GM12878 (cell line): ENCODE data around the gene CALB2. TPM values are rescaled to one million over a fixed set of nuclear protein-coding genes. Genes with fewer than 3 reads are reported as not detected.

Experiments
- ATAC-seq: fragments of 200-7000 bp; cut with Tn5 transposase; 3 replicates; pipeline ENCODE4 v1.9.1; 2020; ENCODE audit warnings: mild to moderate bottlenecking, moderate library complexity
- BruUV-seq: library from RNA; stranded (reverse); fragments of 400-500 nt; replicated peaks from 2 replicates; lab custom pipeline; 2021; lab: Mats Ljungman, UMichigan
- CTCF ChIA-PET: fragments of 300-600 bp; sonication (Branson Sonifier 250); formaldehyde crosslinking; extraction: SDS; loops from one replicate; lab custom pipeline; 2021; ENCODE audit warnings: inconsistent platforms; lab: Yijun Ruan, JAX
- POLR2A ChIA-PET: fragments of 350-600 bp; formaldehyde crosslinking; extraction: SDS; loops from one replicate; lab custom pipeline; 2021; ENCODE audit warnings: inconsistent platforms; lab: Charles Lee
- RAD21 ChIA-PET: fragments of 300-600 bp; sonication (Branson Sonifier 250); formaldehyde crosslinking; loops from one replicate; lab custom pipeline; 2023; ENCODE audit warnings: antibody characterized with exemption; ENCODE audit not compliant: unreplicated experiment; lab: Charles Lee
- SMC1A ChIA-PET: fragments of 300-600 bp; sonication (Branson Sonifier 250); formaldehyde crosslinking; loops from one replicate; lab custom pipeline; 2023; ENCODE audit not compliant: unreplicated experiment, uncharacterized antibody; lab: Charles Lee
- DNase-seq: peaks from one replicate; pipeline ENCODE4 v3.0.0-alpha.2; 2011; ENCODE audit warnings: low read depth, low spot score
- FAIRE-seq: peaks from 3 replicates; lab custom pipeline; 2011; peaks lifted over from hg19 to GRCh38; lab: Jason Lieb, UNC
- H2AFZ ChIP-seq: 2 replicates; pipeline ENCODE4 v1.6.0; 2011; ENCODE audit warnings: low read depth, low read length, control low read depth; ENCODE audit not compliant: control insufficient read depth
- H3K27ac ChIP-seq: 2 replicates; pipeline ENCODE4 v1.5.1; 2011; ENCODE audit warnings: control low read depth; ENCODE audit not compliant: control insufficient read depth, insufficient read depth
- H3K27me3 ChIP-seq, 2 experiments: replicated peaks in 1 of 2; 2 replicates each; pipeline versions ENCODE4 v1.6.0 to v1.6.1; 2011; ENCODE audit warnings: low read length in 1 of 2; ENCODE audit not compliant: control insufficient read depth in 2 of 2, insufficient read depth in 2 of 2
- H3K36me3 ChIP-seq, 2 experiments: 2 replicates each; pipeline ENCODE4 v1.5.1; 2011; ENCODE audit warnings: low read length in 1 of 2; ENCODE audit not compliant: control insufficient read depth in 2 of 2, insufficient read depth in 2 of 2
- H3K4me1 ChIP-seq: 2 replicates; pipeline ENCODE4 v1.6.1; 2011; ENCODE audit warnings: mild to moderate bottlenecking, low read length, moderate library complexity, mixed read lengths; ENCODE audit not compliant: control insufficient read depth, insufficient read depth
- H3K4me2 ChIP-seq: 2 replicates; pipeline ENCODE4 v1.6.0; 2011; ENCODE audit warnings: control low read depth; ENCODE audit not compliant: control insufficient read depth, insufficient read depth
- H3K4me3 ChIP-seq: fragments of 200-600 bp; sonication (generic); 2 replicates; pipeline ENCODE4 v1.5.1; 2016
- H3K79me2 ChIP-seq: 2 replicates; pipeline ENCODE4 v1.6.0; 2011; ENCODE audit warnings: low read length; ENCODE audit not compliant: control insufficient read depth, insufficient read depth
- H3K9ac ChIP-seq: 2 replicates; pipeline ENCODE4 v1.8.0; 2011; ENCODE audit warnings: low read length, control low read depth, mixed read lengths; ENCODE audit not compliant: control insufficient read depth, insufficient read depth
- H3K9me3 ChIP-seq: replicated peaks from 3 replicates; pipeline ENCODE4 v1.5.1; 2011; ENCODE audit warnings: mild to moderate bottlenecking, low read length; ENCODE audit not compliant: control insufficient read depth, insufficient read depth
- H4K20me1 ChIP-seq: 2 replicates; pipeline ENCODE4 v1.6.0; 2011; ENCODE audit not compliant: control insufficient read depth, insufficient read depth
- ASH2L ChIP-seq: fragments of 300-600, 200-600 bp; sonication (generic); IDR thresholded peaks from 2 replicates; pipeline ENCODE4 v1.6.1; 2017; ENCODE audit warnings: low read depth, mild to moderate bottlenecking, borderline replicate concordance
- ATF3 ChIP-seq: IDR thresholded peaks from 2 replicates; pipeline ENCODE4 v1.6.1; 2011; ENCODE audit warnings: low read depth, mild to moderate bottlenecking, low read length, moderate library complexity, borderline replicate concordance; ENCODE audit errors: extremely low read depth
- CEBPB ChIP-seq, 2 experiments: fragments of 150-350 bp in 1 of 2; IDR thresholded peaks; 2 replicates each; pipeline ENCODE4 v1.6.1; 2012 to 2014; ENCODE audit warnings: low read depth in 2 of 2, low read length in 2 of 2, borderline replicate concordance in 1 of 2, inconsistent platforms in 1 of 2
- ELK1 ChIP-seq: IDR thresholded peaks from 2 replicates; pipeline ENCODE4 v1.6.1; 2012; ENCODE audit warnings: low read depth, low read length, improper control_type of control experiment
- KDM1A ChIP-seq: fragments of 200-600 bp; sonication (generic); IDR thresholded peaks from 2 replicates; pipeline ENCODE4 v1.6.1; 2016; ENCODE audit warnings: borderline replicate concordance
- MEF2A ChIP-seq: IDR thresholded peaks from 2 replicates; pipeline ENCODE4 v1.6.1; 2011; ENCODE audit warnings: low read depth, mild to moderate bottlenecking, low read length, moderate library complexity; ENCODE audit not compliant: insufficient read depth
- MYB ChIP-seq: fragments of 150-350 bp; IDR thresholded peaks from 2 replicates; pipeline ENCODE4 v1.6.1; 2014; ENCODE audit warnings: mild to moderate bottlenecking, low read depth, low read length, borderline replicate concordance
- RBBP5 ChIP-seq: fragments of 200-600 bp; sonication (generic); conservative IDR thresholded peaks from 2 replicates; pipeline ENCODE4 v1.6.1; 2016
- RUNX3 ChIP-seq: IDR thresholded peaks from 2 replicates; pipeline ENCODE4 v1.6.1; 2012; ENCODE audit warnings: low read length, inconsistent platforms
- SIX5 ChIP-seq: IDR thresholded peaks from 2 replicates; pipeline ENCODE4 v1.6.1; 2011; ENCODE audit warnings: mild to moderate bottlenecking, low read depth, low read length, moderate library complexity; ENCODE audit not compliant: severe bottlenecking
- SMAD1 ChIP-seq: fragments of 450-650 bp; IDR thresholded peaks from 2 replicates; pipeline ENCODE4 v1.6.1; 2018; ENCODE audit warnings: mild to moderate bottlenecking, low read depth; ENCODE audit not compliant: partially characterized antibody
- TAF1 ChIP-seq: IDR thresholded peaks from 2 replicates; pipeline ENCODE4 v1.6.1; 2011; ENCODE audit warnings: mild to moderate bottlenecking, low read depth, low read length, borderline replicate concordance
- USF2 ChIP-seq: IDR thresholded peaks from 2 replicates; pipeline ENCODE4 v1.6.1; 2011; ENCODE audit warnings: low read depth, low read length, improper control_type of control experiment, borderline replicate concordance
- WGBS: methylation state at CpG from one replicate; pipeline ENCODE4 v1.1.6; 2016; ENCODE audit warnings: low lambda C conversion rate; ENCODE audit not compliant: insufficient replicate concordance, insufficient coverage; ENCODE audit errors: missing lambda C conversion rate; 5-methylcytosine and 5-hydroxymethylcytosine counted together
- in situ Hi-C: fragments of 300-500 bp; cut with MboI; formaldehyde crosslinking; loops from 9 replicates; pipeline ENCODE4 v1.14.3; 2018; ENCODE audit warnings: mixed read lengths
- intact Hi-C: fragments of 100-400 bp; cut with micrococcal nuclease; formaldehyde crosslinking; loops from one replicate; pipeline ENCODE4 v1.14.2; 2022; ENCODE audit not compliant: unreplicated experiment
- polyA plus RNA-seq, 11 experiments: library from polyadenylated mRNA; depleted of rRNA in 4 of 11; unstranded in 6 of 11; stranded (reverse) in 5 of 11; fragments of >200 nt; fragmentation: Nextera tagmentation in 4 of 11; fragmentation: Illumina TruSeq in 1 of 11; extraction: Ambion mirVana in 4 of 11; extraction: Trizol in 1 of 11; gene quantifications; 1 replicate in 1 of 11; 2 replicates in 10 of 11; pipeline versions ENCODE4 v1.2.1 to v1.2.3, GENCODE V29; 2011 to 2016; ENCODE audit warnings: inconsistent platforms in 2 of 11, missing spikeins in 2 of 11, low read depth in 1 of 11
- total RNA-seq, 4 experiments: library from RNA; depleted of rRNA in 3 of 4; stranded (reverse); fragments of >200 nt in 3 of 4; fragmentation: Illumina TruSeq in 1 of 4; extraction: Trizol in 1 of 4; gene quantifications; 2 replicates each; pipeline versions ENCODE4 v1.2.1 to v1.2.3, GENCODE V29; 2013 to 2021

Gene CALB2
- total and polyA plus RNA-seq, 10 of the 15 experiments (the other 5 are each of a cell fraction or from before 2014, with no cell fraction given): not detected

GRCh38 chr16:71338632-71339031, 19.9 kb upstream of the CALB2 start:
- Histone ChIP-seq H3K27me3 (peaks cover 0 to 2% of the 10 kb centered on the region in 2 experiments; a peak in 2 of 4 replicates), H2AFZ (no peak overlapping the region), H3K27ac (no peak overlapping the region), H3K4me1 (no peaks in the 10 kb centered on the region), H4K20me1 (no peaks in the 10 kb centered on the region), H3K4me3 (no peak overlapping the region), H3K79me2 (no peaks in the 10 kb centered on the region), H3K36me3 (no peaks in the 10 kb centered on the region), H3K4me2 (no peak overlapping the region), H3K9ac (no peak overlapping the region), H3K9me3 (no peaks in the 10 kb centered on the region)
- ChIA-PET CTCF (interaction anchor here (2.0 kb wide), 1 partner anchor 19 kb away, joined by 5 read pairs; no protein-coding TSS in a partner anchor), POLR2A (no interaction called here), RAD21 (no interaction called here), SMC1A (interaction anchor here (1.2 kb wide), 1 partner anchor 9 kb away, joined by 3 read pairs; no protein-coding TSS in a partner anchor)
- no peak for FAIRE-seq
- BruUV-seq: no TSS peak
- WGBS: 73% methylated on average over 1 of the region's 1 CpG
- no peak for ATAC-seq
- DNase-seq: no peak
- intact Hi-C loops (no loop called here), in situ Hi-C loops (no loop called here)
- TF ChIP-seq RUNX3: no peak

GRCh38 chr16:71339236-71340171, 19.0 kb upstream of the CALB2 start:
- ChIA-PET CTCF (interaction anchor here (2.0 kb wide), 1 partner anchor 18 kb away, joined by 5 read pairs; no protein-coding TSS in a partner anchor), POLR2A (no interaction called here), SMC1A (no interaction called here), RAD21 (no interaction called here)
- intact Hi-C loops (no loop called here), in situ Hi-C loops (no loop called here)
- DNase-seq: no peak
- FAIRE-seq: no peak
- no peak for ATAC-seq
- BruUV-seq: no TSS peak
- Histone ChIP-seq H4K20me1 (no peaks in the 10 kb centered on the region), H3K9ac (no peak overlapping the region), H3K27me3 (peaks cover 0 to 2% of the 10 kb centered on the region in 2 experiments; a peak in 2 of 4 replicates), H3K9me3 (no peaks in the 10 kb centered on the region), H3K79me2 (no peaks in the 10 kb centered on the region), H3K4me3 (no peak overlapping the region), H3K4me1 (no peaks in the 10 kb centered on the region), H2AFZ (no peak overlapping the region), H3K27ac (no peak overlapping the region), H3K36me3 (no peaks in the 10 kb centered on the region), H3K4me2 (no peak overlapping the region)
- 30% methylated on average over 19 of the region's 19 CpGs for WGBS
- TF ChIP-seq USF2 (no peak), ATF3 (no peak), MYB (no peak), ELK1 (no peak), CEBPB (IDR thresholded peaks at IDR 0.05; ENCODE audit: borderline replicate concordance in 1 of 2, low read depth in 2 of 2, low read length in 2 of 2) (no peak), SMAD1 (no peak), MEF2A (no peak), RBBP5 (no peak), SIX5 (no peak), TAF1 (no peak), KDM1A (no peak), ASH2L (no peak)
